ENCODE measurements around the gene CYP27C1. TPM values are rescaled to one million over a fixed set of nuclear protein-coding genes. Genes with fewer than 3 reads are reported as not detected.

The CYP27C1 gene
- total RNA-seq, 4 donors from 2014 or later: not detected

- Histone ChIP-seq H3K27me3 (no peaks in the 10 kb centered on the region), H3K36me3 (no peaks in the 10 kb centered on the region), H3K9me3 (no peaks in the 10 kb centered on the region), H3K4me1 (peaks cover 31 to 36% of the 10 kb centered on the region in 2 donors), H3K4me3 (no peak overlapping the region), H3K27ac (peak overlapping the region; percentile 46 to 61 (median 58))
- intact Hi-C loops (cut with DNase I; ENCODE audit: low total_unique reads): no loop called here
- TF ChIP-seq POLR2A (IDR thresholded peaks at IDR 0.05): no peak
- TF ChIP-seq, protein P1, sequence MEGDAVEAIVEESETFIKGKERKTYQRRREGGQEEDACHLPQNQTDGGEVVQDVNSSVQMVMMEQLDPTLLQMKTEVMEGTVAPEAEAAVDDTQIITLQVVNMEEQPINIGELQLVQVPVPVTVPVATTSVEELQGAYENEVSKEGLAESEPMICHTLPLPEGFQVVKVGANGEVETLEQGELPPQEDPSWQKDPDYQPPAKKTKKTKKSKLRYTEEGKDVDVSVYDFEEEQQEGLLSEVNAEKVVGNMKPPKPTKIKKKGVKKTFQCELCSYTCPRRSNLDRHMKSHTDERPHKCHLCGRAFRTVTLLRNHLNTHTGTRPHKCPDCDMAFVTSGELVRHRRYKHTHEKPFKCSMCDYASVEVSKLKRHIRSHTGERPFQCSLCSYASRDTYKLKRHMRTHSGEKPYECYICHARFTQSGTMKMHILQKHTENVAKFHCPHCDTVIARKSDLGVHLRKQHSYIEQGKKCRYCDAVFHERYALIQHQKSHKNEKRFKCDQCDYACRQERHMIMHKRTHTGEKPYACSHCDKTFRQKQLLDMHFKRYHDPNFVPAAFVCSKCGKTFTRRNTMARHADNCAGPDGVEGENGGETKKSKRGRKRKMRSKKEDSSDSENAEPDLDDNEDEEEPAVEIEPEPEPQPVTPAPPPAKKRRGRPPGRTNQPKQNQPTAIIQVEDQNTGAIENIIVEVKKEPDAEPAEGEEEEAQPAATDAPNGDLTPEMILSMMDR (IDR thresholded peaks at IDR 0.05 in 4 of 5, conservative IDR thresholded peaks at IDR 0.05 in 1 of 5): no peak
- ATAC-seq: peak; percentile 11 to 29
- DNase-seq: peak in 1 of 2 donors; percentile 17
- in situ Hi-C loops (cut with MboI; ENCODE audit: low sequenced_read_pairs in 4 of 4): no loop called here
Observed at GRCh38 chr2:127175751-127176354, 44.2 kb downstream of the CYP27C1 start.

GRCh38 chr2:127175041-127175721 lies 44.9 kb downstream of the CYP27C1 start:
- H3K4me3 ChIP-seq: no peak overlapping the region
- peak overlapping the region; percentile 25 to 61 (median 58) for H3K27ac ChIP-seq
- in situ Hi-C loops (cut with MboI; ENCODE audit: low sequenced_read_pairs in 4 of 4) (no loop called here), intact Hi-C loops (cut with DNase I; ENCODE audit: low total_unique reads) (no loop called here)
- no peaks in the 10 kb centered on the region for H3K27me3 ChIP-seq
- ATAC-seq (peak; percentile 3 to 25), DNase-seq (peak in 1 of 2 donors; percentile 46)
- no peaks in the 10 kb centered on the region for H3K36me3 ChIP-seq
- no peaks in the 10 kb centered on the region for H3K9me3 ChIP-seq
- TF ChIP-seq, protein P1 (IDR thresholded peaks at IDR 0.05 in 4 of 5, conservative IDR thresholded peaks at IDR 0.05 in 1 of 5): no peak
- TF ChIP-seq POLR2A (IDR thresholded peaks at IDR 0.05): no peak
- H3K4me1 ChIP-seq: peaks cover 31 to 41% of the 10 kb centered on the region in 2 donors

GRCh38 chr2:127174640-127175039 lies 45.5 kb downstream of the CYP27C1 start:
- Histone ChIP-seq H3K9me3 (no peaks in the 10 kb centered on the region), H3K36me3 (no peaks in the 10 kb centered on the region), H3K4me3 (no peak overlapping the region), H3K4me1 (peaks cover 31 to 41% of the 10 kb centered on the region in 2 donors), H3K27ac (peak overlapping the region; percentile 25 to 61 (median 44)), H3K27me3 (no peaks in the 10 kb centered on the region)
- ATAC-seq (peak in 1 of 2 donors; percentile 3), DNase-seq (no peak)
- TF ChIP-seq, protein P1 (IDR thresholded peaks at IDR 0.05 in 4 of 5, conservative IDR thresholded peaks at IDR 0.05 in 1 of 5): no peak
- TF ChIP-seq POLR2A (IDR thresholded peaks at IDR 0.05): no peak
- intact Hi-C loops (cut with DNase I; ENCODE audit: low total_unique reads) (no loop called here), in situ Hi-C loops (cut with MboI; ENCODE audit: low sequenced_read_pairs in 4 of 4) (no loop called here)

- TF ChIP-seq, protein P1 (IDR thresholded peaks at IDR 0.05 in 4 of 5, conservative IDR thresholded peaks at IDR 0.05 in 1 of 5): peak in 4 of 5 experiments; percentile 15 to 50 (median 34)
- no peak for TF ChIP-seq POLR2A (IDR thresholded peaks at IDR 0.05)
- Histone ChIP-seq H3K4me1 (peaks cover 31 to 41% of the 10 kb centered on the region in 2 donors), H3K4me3 (no peak overlapping the region), H3K9me3 (no peaks in the 10 kb centered on the region), H3K27me3 (no peaks in the 10 kb centered on the region), H3K36me3 (no peaks in the 10 kb centered on the region), H3K27ac (no peak overlapping the region)
- in situ Hi-C loops (cut with MboI; ENCODE audit: low sequenced_read_pairs in 4 of 4) (no loop called here), intact Hi-C loops (cut with DNase I; ENCODE audit: low total_unique reads) (no loop called here)
- ATAC-seq (peak; percentile 36 to 57), DNase-seq (peak in 1 of 2 donors; percentile 69)
Observed at GRCh38 chr2:127174136-127174535, 46.0 kb downstream of the CYP27C1 start.
